ENCODE results near the gene RGS7BP.

Gene RGS7BP

GRCh38 chr5:64569858-64570257 is 64.0 kb downstream of the RGS7BP start:
- H2AFZ ChIP-seq = no peak overlapping the region

DNA sequence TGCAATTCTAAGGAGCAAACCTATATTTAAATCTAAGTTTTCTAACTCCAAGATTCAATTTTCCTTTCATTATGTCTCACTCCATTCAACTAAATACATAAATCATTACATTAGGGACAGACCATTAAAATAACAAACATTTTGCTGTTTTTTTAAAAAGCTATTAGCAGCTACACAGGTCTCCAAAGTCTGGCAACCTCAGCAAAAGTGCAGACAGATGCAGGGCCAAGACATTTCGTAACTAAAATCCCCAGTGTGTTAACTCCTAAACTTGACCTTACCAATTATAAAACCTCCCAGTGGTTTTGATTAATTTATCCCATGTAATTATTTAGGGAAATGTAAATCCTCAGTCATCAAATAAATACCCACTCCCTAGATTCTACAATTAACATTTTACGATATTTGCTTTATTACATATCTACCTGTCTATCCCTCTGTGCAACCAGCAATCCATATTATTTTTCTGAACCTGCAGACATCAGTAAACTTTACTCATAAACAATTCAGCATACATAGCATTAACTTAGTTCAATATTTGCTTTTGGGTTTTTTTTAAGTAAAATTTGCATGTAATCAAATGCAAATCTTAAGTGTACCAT is 64.7 kb downstream of the RGS7BP start:
- Histone ChIP-seq H3K4me2 (ENCODE audit: low read length) (no peak overlapping the region), H3K79me2 (no peaks in the 10 kb centered on the region), H3K4me1 (no peaks in the 10 kb centered on the region), H3K36me3 (ENCODE audit: control insufficient read depth, insufficient read depth, low read length) (no peaks in the 10 kb centered on the region), H3K9me3 (ENCODE audit: control insufficient read depth, low read length) (no peaks in the 10 kb centered on the region), H3K9ac (no peak overlapping the region), H2AFZ (no peak overlapping the region), H3K27me3 (ENCODE audit: control insufficient read depth, insufficient read depth, low read length) (no peaks in the 10 kb centered on the region), H3K4me3 (ENCODE audit: low read depth, low read length) (no peak overlapping the region), H3K27ac (no peak overlapping the region)
- TF ChIP-seq, protein P1, sequence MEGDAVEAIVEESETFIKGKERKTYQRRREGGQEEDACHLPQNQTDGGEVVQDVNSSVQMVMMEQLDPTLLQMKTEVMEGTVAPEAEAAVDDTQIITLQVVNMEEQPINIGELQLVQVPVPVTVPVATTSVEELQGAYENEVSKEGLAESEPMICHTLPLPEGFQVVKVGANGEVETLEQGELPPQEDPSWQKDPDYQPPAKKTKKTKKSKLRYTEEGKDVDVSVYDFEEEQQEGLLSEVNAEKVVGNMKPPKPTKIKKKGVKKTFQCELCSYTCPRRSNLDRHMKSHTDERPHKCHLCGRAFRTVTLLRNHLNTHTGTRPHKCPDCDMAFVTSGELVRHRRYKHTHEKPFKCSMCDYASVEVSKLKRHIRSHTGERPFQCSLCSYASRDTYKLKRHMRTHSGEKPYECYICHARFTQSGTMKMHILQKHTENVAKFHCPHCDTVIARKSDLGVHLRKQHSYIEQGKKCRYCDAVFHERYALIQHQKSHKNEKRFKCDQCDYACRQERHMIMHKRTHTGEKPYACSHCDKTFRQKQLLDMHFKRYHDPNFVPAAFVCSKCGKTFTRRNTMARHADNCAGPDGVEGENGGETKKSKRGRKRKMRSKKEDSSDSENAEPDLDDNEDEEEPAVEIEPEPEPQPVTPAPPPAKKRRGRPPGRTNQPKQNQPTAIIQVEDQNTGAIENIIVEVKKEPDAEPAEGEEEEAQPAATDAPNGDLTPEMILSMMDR (IDR thresholded peaks at IDR 0.05) = no peak

More at GRCh38 chr5:64569858-64570257, 64.0 kb downstream of the RGS7BP start:
- H3K4me3 ChIP-seq (ENCODE audit: low read depth, low read length) = no peak overlapping the region
- no peaks in the 10 kb centered on the region for H3K9me3 ChIP-seq (ENCODE audit: control insufficient read depth, low read length)
- H3K27me3 ChIP-seq (ENCODE audit: control insufficient read depth, insufficient read depth, low read length) = no peaks in the 10 kb centered on the region
- no peaks in the 10 kb centered on the region for H3K4me1 ChIP-seq
- no peak overlapping the region for H3K9ac ChIP-seq
- H3K79me2 ChIP-seq = no peaks in the 10 kb centered on the region
- no peak overlapping the region for H3K4me2 ChIP-seq (ENCODE audit: low read length)
- TF ChIP-seq, protein P1 (IDR thresholded peaks at IDR 0.05) = no peak
- H3K27ac ChIP-seq = no peak overlapping the region
- no peaks in the 10 kb centered on the region for H3K36me3 ChIP-seq (ENCODE audit: control insufficient read depth, insufficient read depth, low read length)

GRCh38 chr5:64575561-64575960 is 69.7 kb downstream of the RGS7BP start:
- Histone ChIP-seq H3K9ac (no peak overlapping the region), H3K4me3 (ENCODE audit: low read depth, low read length) (no peak overlapping the region), H3K36me3 (ENCODE audit: control insufficient read depth, insufficient read depth, low read length) (no peaks in the 10 kb centered on the region), H3K9me3 (ENCODE audit: control insufficient read depth, low read length) (no peaks in the 10 kb centered on the region), H2AFZ (no peak overlapping the region), H3K4me1 (no peaks in the 10 kb centered on the region), H3K27ac (no peak overlapping the region), H3K27me3 (ENCODE audit: control insufficient read depth, insufficient read depth, low read length) (no peaks in the 10 kb centered on the region), H3K79me2 (no peaks in the 10 kb centered on the region), H3K4me2 (ENCODE audit: low read length) (no peak overlapping the region)
- TF ChIP-seq, protein P1 (IDR thresholded peaks at IDR 0.05) = no peak

GRCh38 chr5:64576250-64576649 is 70.4 kb downstream of the RGS7BP start:
- Histone ChIP-seq H2AFZ (no peak overlapping the region), H3K4me1 (peaks cover under 1% of the 10 kb centered on the region), H3K4me2 (ENCODE audit: low read length) (no peak overlapping the region), H3K27me3 (ENCODE audit: control insufficient read depth, insufficient read depth, low read length) (no peaks in the 10 kb centered on the region), H3K36me3 (ENCODE audit: control insufficient read depth, insufficient read depth, low read length) (no peaks in the 10 kb centered on the region), H3K27ac (no peak overlapping the region), H3K79me2 (no peaks in the 10 kb centered on the region), H3K4me3 (ENCODE audit: low read depth, low read length) (no peak overlapping the region), H3K9ac (no peak overlapping the region), H3K9me3 (ENCODE audit: control insufficient read depth, low read length) (no peaks in the 10 kb centered on the region)
- TF ChIP-seq, protein P1 (IDR thresholded peaks at IDR 0.05) = no peak

- Histone ChIP-seq H2AFZ (no peak overlapping the region), H3K4me3 (ENCODE audit: low read depth, low read length) (no peak overlapping the region), H3K9ac (no peak overlapping the region), H3K36me3 (ENCODE audit: control insufficient read depth, insufficient read depth, low read length) (no peaks in the 10 kb centered on the region), H3K9me3 (ENCODE audit: control insufficient read depth, low read length) (no peaks in the 10 kb centered on the region), H3K4me2 (ENCODE audit: low read length) (no peak overlapping the region), H3K27ac (no peak overlapping the region), H3K27me3 (ENCODE audit: control insufficient read depth, insufficient read depth, low read length) (no peaks in the 10 kb centered on the region), H3K4me1 (peaks cover 2% of the 10 kb centered on the region), H3K79me2 (no peaks in the 10 kb centered on the region)
- TF ChIP-seq, protein P1 (IDR thresholded peaks at IDR 0.05) = no peak
Measured at GRCh38 chr5:64585646-64586045, 79.8 kb downstream of the RGS7BP start.

Measured in parathyroid adenoma (tissue), 2 donors.